GM18498 (cell line): Measurements from ENCODE around the gene GFAP.
"Not testable (repeated sequence)": the region's sequence is repeated elsewhere in the genome, so short reads cannot be mapped to it uniquely, and the experiment has no call there.

ENCODE experiments used
- ATAC-seq: cut with Tn5 transposase; IDR thresholded peaks from one replicate; pipeline ENCODE4 v1.9.1; 2021; ENCODE audit warnings: mild to moderate bottlenecking, moderate library complexity; ENCODE audit not compliant: unreplicated experiment

GFAP gene

GRCh38 chr17:44915321-44915726 is at the start of gene GFAP:
Gene GFAP, minus strand, starts transcription at chr17:44915500. Its CDS starts 14 bp downstream, at chr17:44915486.
- no peak for ATAC-seq

- ATAC-seq = no peak
Measured at GRCh38 chr17:44961921-44962350, 46.6 kb upstream of the GFAP start.

- ATAC-seq = no peak
Measured at GRCh38 chr17:44960691-44961090, 45.4 kb upstream of the GFAP start.

- ATAC-seq = no peak
Measured at GRCh38 chr17:44959821-44960531, 44.7 kb upstream of the GFAP start.

GRCh38 chr17:44956998-44957981 is 42.0 kb upstream of the GFAP start:
- ATAC-seq = no peak

GRCh38 chr17:44955674-44956425 is 40.5 kb upstream of the GFAP start:
- no peak for ATAC-seq

- ATAC-seq = no peak
Measured at GRCh38 chr17:44952946-44953475, 37.7 kb upstream of the GFAP start.

GRCh38 chr17:44948315-44948795 is 33.1 kb upstream of the GFAP start:
- ATAC-seq = no peak

- peak; percentile 92 for ATAC-seq
Measured at GRCh38 chr17:44947461-44948314, 32.4 kb upstream of the GFAP start, which contains the start of gene KIF18B. Gene KIF18B, minus strand, starts transcription at chr17:44947773. Its CDS starts 11,429 bp downstream, at chr17:44936344.

- not testable (repeated sequence) for ATAC-seq
Measured at GRCh38 chr17:44945652-44946051, 30.4 kb upstream of the GFAP start.

GRCh38 chr17:44942456-44942855 is 27.2 kb upstream of the GFAP start:
- ATAC-seq = no peak

GRCh38 chr17:44941712-44942331 is 26.5 kb upstream of the GFAP start:
- ATAC-seq = no peak

GRCh38 chr17:44940768-44941167 is 25.5 kb upstream of the GFAP start:
- ATAC-seq = no peak

- no peak for ATAC-seq
Measured at GRCh38 chr17:44940317-44940716, 25.0 kb upstream of the GFAP start.

- no peak for ATAC-seq
Measured at GRCh38 chr17:44935116-44935515, 19.8 kb upstream of the GFAP start.

GRCh38 chr17:44934745-44935105 is 19.4 kb upstream of the GFAP start:
- no peak for ATAC-seq

- ATAC-seq = no peak
Measured at GRCh38 chr17:44933824-44934744, 18.8 kb upstream of the GFAP start.

GRCh38 chr17:44932787-44933097 is 17.4 kb upstream of the GFAP start:
- no peak for ATAC-seq
